Aorta (tissue), 5 donors: ENCODE measurements around the gene CEMIP2. TPM values are rescaled to one million over a fixed set of nuclear protein-coding genes. Genes with fewer than 3 reads are reported as not detected.
A peak's percentile ranks its signal among the peaks of the same experiment; 100 is the strongest.

Experiments used
- ATAC-seq: fragments of 200-7000 bp; cut with Tn5 transposase; one replicate; pipeline ENCODE4 v1.9.1; 2022; ENCODE audit warnings: moderate library complexity; ENCODE audit not compliant: low FRiP score
- DNase-seq, 2 donors: peaks; one replicate each; pipeline ENCODE4 v3.0.0-alpha.2; 2020
- H3K27ac ChIP-seq, 2 donors: one replicate each; pipeline ENCODE4 v1.5.1; 2013; ENCODE audit warnings: low read length in 2 of 2, mild to moderate bottlenecking in 2 of 2, moderate library complexity in 2 of 2, control low read depth in 1 of 2, inconsistent platforms in 1 of 2, low read depth in 1 of 2
- H3K27me3 ChIP-seq, 2 donors: one replicate each; pipeline ENCODE4 v1.6.1; 2013; ENCODE audit warnings: control low read depth in 1 of 2, low read length in 1 of 2, mild to moderate bottlenecking in 1 of 2, moderate library complexity in 1 of 2; ENCODE audit not compliant: insufficient read depth in 2 of 2, control insufficient read depth in 1 of 2
- H3K36me3 ChIP-seq, 2 donors: one replicate each; pipeline ENCODE4 v1.6.1; 2013; ENCODE audit warnings: control low read depth in 1 of 2, low read length in 1 of 2, mild to moderate bottlenecking in 1 of 2; ENCODE audit not compliant: insufficient read depth in 2 of 2, control insufficient read depth in 1 of 2
- H3K4me1 ChIP-seq, 2 donors: one replicate each; pipeline ENCODE4 v1.6.1; 2013; ENCODE audit warnings: low read length in 2 of 2, control low read depth in 1 of 2, mild to moderate bottlenecking in 1 of 2, moderate library complexity in 1 of 2; ENCODE audit not compliant: insufficient read depth in 2 of 2, control insufficient read depth in 1 of 2
- H3K4me3 ChIP-seq, 2 donors: one replicate each; pipeline ENCODE4 v1.5.1; 2013; ENCODE audit warnings: low read length in 2 of 2, control low read depth in 1 of 2, mild to moderate bottlenecking in 1 of 2
- H3K9me3 ChIP-seq: one replicate; pipeline ENCODE4 v1.6.1; 2013; ENCODE audit warnings: mild to moderate bottlenecking, low read length; ENCODE audit not compliant: control insufficient read depth
- WGBS, 2 donors: extraction: QIAGEN DNeasy Blood & Tissue Kit; methylation state at CpG; one replicate each; pipeline ENCODE4 v1.1.7; 2013; 5-methylcytosine and 5-hydroxymethylcytosine counted together
- intact Hi-C, 2 donors: fragments of 100-400 bp; cut with DNase I; formaldehyde crosslinking; loops; one replicate each; pipeline versions ENCODE4 v1.14.2 to v1.15.0; 2022
- polyA plus RNA-seq, 2 donors: library from polyadenylated mRNA; stranded (reverse); fragments of 200-250 nt; gene quantifications; one replicate each; pipeline ENCODE4 v1.2.3, GENCODE V29; 2013
- total RNA-seq, 2 donors: library from RNA; stranded (reverse); fragmentation: NEBNext Ultra II Directional; extraction: Animal tissue kit (Norgen Biotek cat#: 25700); gene quantifications; one replicate each; pipeline ENCODE4 v1.2.1, GENCODE V29; 2021
- donor health status: healthy with polysubstance abuse.
- donor health status: Bipolar disorder and iron deficiency.
- donor health status: DM: no; HTN: no; CAD: no.
- donor health status: DM: no; HTN: no; CAD: no.
- donor health status: DM: yes; HTN: yes; CAD: no.

Gene CEMIP2
- total and polyA plus RNA-seq, 4 donors: 5.4 to 122 (median 54.4) TPM

DNA sequence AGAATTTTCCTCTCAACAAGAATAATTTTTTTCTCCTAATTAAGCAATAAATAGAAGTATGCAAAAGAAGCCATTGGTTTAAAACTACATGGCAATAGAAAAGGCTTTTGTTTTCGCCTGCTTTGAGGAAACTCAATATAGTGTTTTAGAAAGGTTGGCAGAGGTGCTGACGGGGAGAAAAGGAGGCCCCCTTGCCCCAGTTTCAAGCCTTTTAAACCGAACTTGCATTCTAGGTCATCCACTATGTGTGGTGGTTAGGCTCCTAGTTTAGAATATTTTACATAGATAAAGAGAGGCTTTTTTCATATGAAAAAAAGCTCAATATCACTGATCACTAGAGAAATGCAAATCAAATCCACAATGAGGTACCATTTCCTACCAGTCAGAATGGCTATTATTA is 33.5 kb upstream of the CEMIP2 start:
- Histone ChIP-seq H3K4me1 (no peaks in the 10 kb centered on the region), H3K9me3 (no peaks in the 10 kb centered on the region), H3K4me3 (no peak overlapping the region), H3K27me3 (no peaks in the 10 kb centered on the region), H3K27ac (no peak overlapping the region), H3K36me3 (no peaks in the 10 kb centered on the region)
- no peak for DNase-seq
- intact Hi-C loops: loop anchor here in 1 of 2 donors (10.0 kb wide), 1 partner anchor 183 kb away; no protein-coding TSS in a partner anchor
- no peak for ATAC-seq
- 92 to 93% methylated on average over 3 of the region's 3 CpGs for WGBS, 2 donors

DNA sequence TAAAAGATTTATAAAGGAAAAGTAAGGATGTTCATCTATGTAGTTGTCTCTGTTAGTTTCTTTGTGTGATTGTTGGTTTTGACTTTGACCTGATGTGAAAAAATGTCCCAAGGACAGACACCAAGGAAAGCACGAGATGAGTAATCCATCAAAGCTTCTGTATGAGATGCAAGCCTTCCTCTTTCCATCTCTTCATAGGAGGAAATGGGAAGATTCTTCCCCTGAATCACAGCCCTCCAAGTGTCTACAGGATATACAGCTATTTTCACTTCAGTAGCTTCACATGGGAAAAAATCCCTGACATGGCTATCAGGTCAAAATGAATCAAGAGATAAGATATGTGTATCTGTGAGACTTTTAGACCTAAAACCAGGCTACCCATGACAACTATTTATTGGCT is 29.0 kb upstream of the CEMIP2 start:
- Histone ChIP-seq H3K4me3 (no peak overlapping the region), H3K4me1 (no peaks in the 10 kb centered on the region), H3K27me3 (no peaks in the 10 kb centered on the region), H3K36me3 (no peaks in the 10 kb centered on the region), H3K9me3 (no peaks in the 10 kb centered on the region), H3K27ac (no peak overlapping the region)
- no peak for DNase-seq
- WGBS, 2 donors: 90 to 95% methylated on average over 1 of the region's 1 CpG
- intact Hi-C loops: no loop called here
- ATAC-seq: no peak

DNA sequence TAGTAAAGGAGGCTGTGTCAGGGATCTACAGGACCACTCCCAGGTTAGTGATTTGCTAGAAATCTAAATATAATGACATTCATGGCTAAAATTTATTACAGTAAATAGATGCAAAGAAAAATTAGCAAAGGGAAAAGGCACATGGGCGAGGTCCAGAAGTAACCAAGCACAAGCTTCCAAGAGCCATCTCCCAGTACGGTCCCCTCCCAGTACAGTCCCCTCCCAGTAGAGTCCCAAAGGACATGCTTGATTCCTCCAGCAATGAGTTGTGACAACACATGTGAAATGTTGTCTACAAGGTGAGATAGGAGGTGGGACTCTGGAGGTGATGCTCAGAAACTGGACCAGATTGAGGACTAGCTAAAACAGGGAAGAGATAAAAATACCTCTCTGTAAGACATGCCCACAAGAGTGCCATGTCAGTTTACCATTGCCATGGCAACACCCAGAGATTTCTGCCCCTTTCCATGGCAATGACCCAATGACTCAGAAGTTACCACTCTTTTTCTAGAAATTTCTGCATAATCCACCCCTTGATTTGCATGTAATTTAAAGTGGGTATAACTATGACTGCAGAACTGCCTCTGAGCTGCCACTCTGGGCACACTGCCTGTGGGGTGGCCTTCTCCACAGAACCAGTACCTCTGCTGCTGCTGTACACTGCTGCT is 27.9 kb upstream of the CEMIP2 start:
- no peak for DNase-seq
- no peak overlapping the region for H3K4me3 ChIP-seq
- no peak overlapping the region for H3K27ac ChIP-seq
- no peaks in the 10 kb centered on the region for H3K36me3 ChIP-seq
- H3K4me1 ChIP-seq: no peaks in the 10 kb centered on the region
- ATAC-seq: no peak
- H3K27me3 ChIP-seq: no peaks in the 10 kb centered on the region
- H3K9me3 ChIP-seq: no peaks in the 10 kb centered on the region
- WGBS, 2 donors: 94 to 98% methylated on average over 2 of the region's 2 CpGs
- intact Hi-C loops: no loop called here

DNA sequence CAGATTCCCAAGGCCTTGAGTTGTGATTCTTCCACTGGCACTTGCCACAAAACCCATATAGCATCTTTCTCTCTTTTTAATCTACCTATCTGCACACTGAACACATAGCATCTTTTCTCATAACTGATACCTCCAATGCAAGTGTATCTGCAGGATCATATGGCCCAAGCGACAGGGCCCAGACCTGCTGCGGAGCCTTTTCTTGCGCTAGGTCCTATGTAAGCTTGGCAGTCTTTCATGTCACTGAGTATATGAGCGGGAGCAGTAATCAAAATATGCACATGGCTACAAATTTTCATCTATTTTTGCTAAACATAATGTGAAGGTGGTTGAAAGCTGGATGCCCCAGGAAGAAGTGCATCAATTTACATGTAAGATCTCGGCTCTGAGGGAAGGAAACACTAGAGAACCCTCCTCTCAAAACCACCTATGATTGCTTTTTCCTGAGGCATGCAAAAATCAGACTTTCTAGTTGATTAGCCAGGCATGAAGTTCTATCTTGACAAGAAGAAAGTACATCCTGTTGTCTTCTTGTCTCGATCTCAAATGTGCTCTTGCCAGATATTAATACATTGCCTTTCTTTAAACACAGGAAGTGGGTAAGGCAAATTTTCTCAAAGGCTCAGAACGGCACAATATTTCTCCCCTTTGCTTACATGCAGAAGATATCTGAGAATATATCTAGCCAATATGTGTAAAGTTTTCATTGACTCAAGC is 26.9 kb upstream of the CEMIP2 start:
- Histone ChIP-seq H3K4me3 (no peak overlapping the region), H3K27ac (no peak overlapping the region)

DNA sequence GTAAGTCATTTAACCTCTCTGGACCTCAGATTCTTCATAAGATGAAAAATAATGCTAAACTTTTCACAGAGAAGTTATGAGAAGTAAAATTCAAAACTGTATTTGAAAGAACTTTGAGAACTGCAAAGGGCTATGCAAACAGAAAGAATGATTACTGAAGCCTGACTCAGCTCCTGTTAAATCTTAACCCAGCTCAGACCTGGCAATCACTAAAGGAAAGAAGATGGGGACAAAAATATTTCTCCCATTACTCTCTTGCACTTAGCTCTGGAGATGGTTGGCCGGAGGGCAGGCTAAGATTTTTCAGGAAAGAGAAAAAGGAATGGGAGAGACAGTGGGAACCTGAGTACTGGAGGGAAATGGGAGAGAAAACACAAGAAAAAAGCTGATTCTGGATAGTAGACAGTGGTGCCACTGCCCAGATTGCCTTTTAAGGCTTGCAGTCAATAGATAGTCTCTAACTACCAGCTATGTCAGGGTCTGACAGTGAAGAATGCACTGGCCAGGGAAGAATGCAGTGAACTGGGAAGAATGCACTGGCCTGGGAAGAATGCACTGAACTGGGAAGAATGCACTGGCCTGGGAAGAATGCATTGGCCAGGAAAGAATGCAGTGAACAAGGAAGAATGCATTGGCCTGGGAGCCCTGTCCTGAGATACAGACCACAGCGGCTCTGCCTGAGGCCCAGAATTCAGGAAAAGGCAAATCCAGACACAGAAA is 25.2 kb upstream of the CEMIP2 start:
- no peak overlapping the region for H3K4me3 ChIP-seq
- H3K27me3 ChIP-seq: no peaks in the 10 kb centered on the region
- WGBS, 2 donors: 65 to 83% methylated on average over 2 of the region's 2 CpGs
- ATAC-seq (no peak), DNase-seq (no peak)
- intact Hi-C loops: loop anchor here in 1 of 2 donors (2.0 kb wide), 1 partner anchor 29 kb away; no protein-coding TSS in a partner anchor
- H3K27ac ChIP-seq: no peak overlapping the region
- no peaks in the 10 kb centered on the region for H3K4me1 ChIP-seq
- H3K9me3 ChIP-seq: no peaks in the 10 kb centered on the region
- H3K36me3 ChIP-seq: no peaks in the 10 kb centered on the region

More for the DNA sequence above, 26.9 kb upstream of the CEMIP2 start:
- no peak for ATAC-seq
- intact Hi-C loops: no loop called here
- WGBS, 2 donors: 89 to 90% methylated on average over 7 of the region's 7 CpGs
- no peak for DNase-seq
- no peaks in the 10 kb centered on the region for H3K4me1 ChIP-seq
- no peaks in the 10 kb centered on the region for H3K27me3 ChIP-seq
- H3K36me3 ChIP-seq: no peaks in the 10 kb centered on the region
- no peaks in the 10 kb centered on the region for H3K9me3 ChIP-seq

DNA sequence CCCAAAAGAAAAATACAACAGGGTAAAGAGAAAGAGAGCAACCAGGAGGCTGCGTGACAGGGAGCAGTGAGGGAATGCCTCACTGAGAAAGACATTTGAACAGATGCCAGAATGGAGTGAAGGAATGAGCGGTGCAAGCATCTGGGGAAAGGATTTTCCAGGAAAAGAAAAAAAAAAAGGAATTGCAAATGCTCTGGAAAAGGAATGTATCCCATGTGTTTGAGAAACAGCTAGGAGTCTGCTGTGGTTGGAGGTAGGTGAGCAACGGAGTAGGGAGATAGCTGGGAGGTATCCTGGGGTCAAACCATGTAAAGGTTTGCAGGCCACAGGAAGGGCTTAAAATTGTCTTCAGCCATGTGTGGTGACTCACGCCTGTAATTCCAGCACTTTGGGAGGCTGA is 23.6 kb upstream of the CEMIP2 start:
- intact Hi-C loops: loop anchor here in 1 of 2 donors (2.0 kb wide), 1 partner anchor 31 kb away; no protein-coding TSS in a partner anchor
- Histone ChIP-seq H3K36me3 (no peaks in the 10 kb centered on the region), H3K4me1 (no peaks in the 10 kb centered on the region), H3K9me3 (no peaks in the 10 kb centered on the region), H3K27ac (no peak overlapping the region), H3K27me3 (no peaks in the 10 kb centered on the region), H3K4me3 (no peak overlapping the region)
- DNase-seq (no peak), ATAC-seq (no peak)
- WGBS, 2 donors: 82 to 83% methylated on average over 4 of the region's 4 CpGs

DNA sequence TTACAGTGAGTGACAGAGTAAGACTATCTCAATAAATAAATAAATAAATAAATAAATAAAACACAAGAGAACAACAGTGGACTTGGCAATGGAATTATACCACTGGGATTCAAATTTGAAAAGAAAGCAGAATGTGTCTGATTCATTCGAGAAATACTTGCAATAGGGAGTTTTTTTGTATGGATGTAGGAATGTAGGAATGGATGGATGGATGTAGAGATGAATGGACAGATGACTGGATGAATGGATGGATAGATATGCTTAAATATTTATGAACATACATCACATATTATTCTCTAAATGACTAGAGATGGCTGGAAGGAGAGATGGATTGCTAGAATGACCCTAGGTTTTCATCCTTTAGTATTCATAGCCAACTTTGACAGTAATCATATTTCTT is 22.0 kb upstream of the CEMIP2 start:
- intact Hi-C loops: no loop called here

DNA sequence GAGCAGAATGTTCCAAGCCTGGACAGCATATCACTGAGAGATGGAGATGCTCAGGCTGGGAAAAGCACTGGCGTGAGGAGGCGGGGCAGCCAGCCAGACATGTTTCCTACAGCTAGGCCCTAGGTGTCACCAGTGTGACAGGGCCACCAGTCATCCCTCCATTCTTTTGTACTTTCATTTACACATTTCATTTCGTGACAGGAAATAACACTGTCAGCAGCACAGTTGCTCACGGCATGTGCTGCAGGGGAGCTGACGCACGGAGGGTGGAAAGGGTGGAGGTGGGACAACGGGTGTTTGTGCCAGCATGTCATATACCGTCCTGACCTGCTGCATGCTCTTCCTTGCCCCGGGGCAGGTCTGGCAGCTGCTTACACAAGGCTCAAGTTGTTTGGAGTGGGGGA is 14.8 kb upstream of the CEMIP2 start:
- Histone ChIP-seq H3K4me3 (no peak overlapping the region), H3K36me3 (no peaks in the 10 kb centered on the region), H3K4me1 (no peaks in the 10 kb centered on the region), H3K27me3 (no peaks in the 10 kb centered on the region), H3K27ac (no peak overlapping the region), H3K9me3 (no peaks in the 10 kb centered on the region)
- intact Hi-C loops: no loop called here
- ATAC-seq (peak; percentile 41), DNase-seq (peak in 1 of 2 donors; percentile 61)
- 64 to 68% methylated on average over 9 of the region's 9 CpGs for WGBS, 2 donors

More for the DNA sequence above, 22.0 kb upstream of the CEMIP2 start:
- H3K27me3 ChIP-seq: no peaks in the 10 kb centered on the region
- H3K4me3 ChIP-seq: no peak overlapping the region
- no peaks in the 10 kb centered on the region for H3K9me3 ChIP-seq
- 71 to 86% methylated on average over 1 of the region's 1 CpG for WGBS, 2 donors
- H3K4me1 ChIP-seq: no peaks in the 10 kb centered on the region
- DNase-seq (no peak), ATAC-seq (no peak)
- H3K36me3 ChIP-seq: no peaks in the 10 kb centered on the region
- no peak overlapping the region for H3K27ac ChIP-seq
